PC-3 (cell line): ENCODE results near the gene DLD. TPM values are rescaled to one million over a fixed set of nuclear protein-coding genes. Genes with fewer than 3 reads are reported as not detected.

Experiments used
- ATAC-seq: fragments of 200-7000 bp; cut with Tn5 transposase; 2 replicates; pipeline ENCODE4 v1.9.1; 2020; ENCODE audit warnings: mild to moderate bottlenecking, moderate library complexity
- BruUV-seq: library from RNA; stranded (reverse); fragments of 400-500 nt; replicated peaks from 2 replicates; lab custom pipeline; 2021; lab: Mats Ljungman, UMichigan
- CTCF ChIA-PET: fragments of 300-600 bp; sonication (Branson Sonifier 250); formaldehyde crosslinking; loops from one replicate; lab custom pipeline; 2022; ENCODE audit warnings: antibody characterized with exemption; lab: Charles Lee
- POLR2A ChIA-PET: fragments of 300-600 bp; sonication (Branson Sonifier 250); formaldehyde crosslinking; loops from one replicate; lab custom pipeline; 2022; ENCODE audit warnings: antibody characterized with exemption; ENCODE audit not compliant: unreplicated experiment; lab: Charles Lee
- DNase-seq: peaks from one replicate; pipeline ENCODE4 v3.0.0-alpha.2; 2015
- H2AFZ ChIP-seq: fragments of 300-600 bp; sonication (generic); 2 replicates; pipeline ENCODE4 v1.6.0; 2016; ENCODE audit warnings: antibody characterized with exemption, low read length
- H3F3A ChIP-seq: fragments of 300-600 bp; sonication (generic); one replicate; pipeline ENCODE4 v1.6.0; 2017; ENCODE audit warnings: antibody characterized with exemption, low read length, control low read depth, mild to moderate bottlenecking; ENCODE audit not compliant: unreplicated experiment
- H3K27ac ChIP-seq: fragments of 300-600 bp; sonication (generic); 2 replicates; pipeline ENCODE4 v1.5.1; 2016; ENCODE audit warnings: mild to moderate bottlenecking, low read length
- H3K27me3 ChIP-seq: fragments of 300-600 bp; sonication (generic); 2 replicates; pipeline ENCODE4 v1.6.1; 2016; ENCODE audit warnings: low read length, mixed read lengths
- H3K36me3 ChIP-seq: fragments of 300-600 bp; sonication (generic); 2 replicates; pipeline ENCODE4 v1.6.1; 2016; ENCODE audit warnings: low read depth, mixed run types, low read length, mixed read lengths
- H3K4me1 ChIP-seq: fragments of 300-600 bp; sonication (generic); 2 replicates; pipeline ENCODE4 v1.5.1; 2016; ENCODE audit warnings: low read length; ENCODE audit not compliant: insufficient read depth
- H3K4me2 ChIP-seq: fragments of 300-600 bp; sonication (generic); 2 replicates; pipeline ENCODE4 v1.6.0; 2016; ENCODE audit warnings: low read length
- H3K4me3 ChIP-seq: fragments of 300-600 bp; sonication (generic); 2 replicates; pipeline ENCODE4 v1.5.1; 2016; ENCODE audit warnings: mild to moderate bottlenecking, low read length, mixed read lengths
- H3K79me2 ChIP-seq: fragments of 300-600 bp; sonication (generic); 2 replicates; pipeline ENCODE4 v1.6.1; 2017; ENCODE audit warnings: low read length, mixed read lengths
- H3K9ac ChIP-seq: fragments of 300-600 bp; sonication (generic); 2 replicates; pipeline ENCODE4 v1.6.0; 2016; ENCODE audit warnings: mild to moderate bottlenecking, low read length
- H3K9me2 ChIP-seq: fragments of 300-600 bp; sonication (generic); replicated peaks from 2 replicates; pipeline ENCODE4 v1.6.1; 2016; ENCODE audit warnings: mixed run types, low read length, mixed read lengths
- H3K9me3 ChIP-seq: fragments of 300-600 bp; sonication (generic); 2 replicates; pipeline ENCODE4 v1.6.1; 2016; ENCODE audit warnings: low read length, mixed read lengths
- H4K20me1 ChIP-seq: fragments of 300-600 bp; sonication (generic); 2 replicates; pipeline ENCODE4 v1.6.1; 2016; ENCODE audit warnings: low read length, mixed read lengths
- CTCF ChIP-seq: fragments of 300-600 bp; sonication (generic); conservative IDR thresholded peaks from 2 replicates; pipeline ENCODE4 v1.5.1; 2017; ENCODE audit warnings: antibody characterized with exemption, low read depth, mild to moderate bottlenecking, low read length
- EZH2 ChIP-seq: fragments of 300-600 bp; sonication (generic); IDR thresholded peaks from one replicate; pipeline ENCODE4 v1.6.1; 2017; ENCODE audit warnings: antibody characterized with exemption, mild to moderate bottlenecking, low read length; ENCODE audit not compliant: unreplicated experiment
- EZH2phosphoT487 ChIP-seq: fragments of 300-600 bp; sonication (generic); IDR thresholded peaks from 2 replicates; pipeline ENCODE4 v1.6.1; 2018; ENCODE audit warnings: mild to moderate bottlenecking, antibody characterized with exemption, low read length, borderline replicate concordance
- intact Hi-C: fragments of 100-400 bp; cut with micrococcal nuclease; formaldehyde crosslinking; loops from 2 replicates; pipeline ENCODE4 v1.9.0; 2023
- total RNA-seq: library from RNA; depleted of rRNA; stranded (reverse); fragments of >200 nt; gene quantifications from 2 replicates; pipeline ENCODE4 v1.2.3, GENCODE V29; 2014

DLD gene
- total RNA-seq, 1 experiment from 2014 or later, result 64.0 TPM

GRCh38 chr7:107877731-107878382 lies 13.1 kb upstream of the DLD start:
- Histone ChIP-seq H3K9me3 (no peaks in the 10 kb centered on the region), H3K27me3 (no peaks in the 10 kb centered on the region), H2AFZ (no peak overlapping the region), H3K9ac (no peak overlapping the region), H3F3A (no peaks in the 10 kb centered on the region), H3K9me2 (no peaks in the 10 kb centered on the region), H3K4me3 (no peak overlapping the region), H3K79me2 (no peaks in the 10 kb centered on the region), H3K27ac (no peak overlapping the region), H3K4me2 (no peak overlapping the region), H4K20me1 (no peaks in the 10 kb centered on the region), H3K36me3 (no peaks in the 10 kb centered on the region), H3K4me1 (peaks cover 5% of the 10 kb centered on the region; the same call in 1 of the 2 replicates)
- DNase-seq (no peak), ATAC-seq (no peak)
- ChIA-PET POLR2A (no interaction called here), CTCF (interaction anchor here (0.7 to 2.4 kb wide), 2 partner anchors 134 to 672 kb away, joined by 3 to 24 read pairs; partner anchors contain the start of gene CBLL1)
- intact Hi-C loops, result loop anchor here (10.0 kb wide), 2 partner anchors 293 to 733 kb away; partner anchors contain the start of gene BCAP29
- TF ChIP-seq EZH2phosphoT487, result no peak
- TF ChIP-seq EZH2, result no peak
- no peak for TF ChIP-seq CTCF
- BruUV-seq, result no TSS peak

- Histone ChIP-seq H3K9ac (no peak overlapping the region), H2AFZ (no peak overlapping the region), H3K4me3 (no peak overlapping the region), H3F3A (no peaks in the 10 kb centered on the region), H3K27ac (no peak overlapping the region), H3K9me2 (no peaks in the 10 kb centered on the region), H3K9me3 (no peaks in the 10 kb centered on the region), H4K20me1 (no peaks in the 10 kb centered on the region), H3K4me1 (peaks cover 5% of the 10 kb centered on the region; the same call in 1 of the 2 replicates), H3K36me3 (no peaks in the 10 kb centered on the region), H3K79me2 (no peaks in the 10 kb centered on the region), H3K27me3 (no peaks in the 10 kb centered on the region), H3K4me2 (peak overlapping the region; percentile 75; the same call in 1 of the 2 replicates)
- peak; percentile 26 for DNase-seq
- ChIA-PET CTCF (interaction anchor here (0.5 to 2.5 kb wide), 11 partner anchors 11 to 673 kb away, joined by 3 to 24 read pairs (median 3); partner anchors contain the start of gene CBLL1), POLR2A (no interaction called here)
- TF ChIP-seq EZH2, result no peak
- TF ChIP-seq EZH2phosphoT487, result no peak
- no peak for TF ChIP-seq CTCF
- BruUV-seq, result no TSS peak
- no peak for ATAC-seq
- intact Hi-C loops, result loop anchor here (1.0 to 10.0 kb wide), 5 partner anchors 135 to 734 kb away; partner anchors contain the start of gene BCAP29
Measured at GRCh38 chr7:107878636-107879035, 12.3 kb upstream of the DLD start.
